Endothelial cell of umbilical vein (primary cell): ENCODE data around the gene ZNF821. TPM values are rescaled to one million over a fixed set of nuclear protein-coding genes. Genes with fewer than 3 reads are reported as not detected.

Experiments
- BruUV-seq: library from RNA; stranded (reverse); fragments of 400-500 nt; replicated peaks from 2 replicates; lab custom pipeline; 2021; lab: Mats Ljungman, UMichigan
- CTCF ChIA-PET: fragments of 300-600, 350-600 bp; sonication (Branson Sonifier 250); formaldehyde crosslinking; loops from one replicate; lab custom pipeline; 2021; ENCODE audit warnings: antibody characterized with exemption, inconsistent platforms; lab: Charles Lee
- POLR2A ChIA-PET: fragments of 300-600, 350-600 bp; sonication (Branson Sonifier 250); formaldehyde crosslinking; loops from one replicate; lab custom pipeline; 2021; ENCODE audit warnings: antibody characterized with exemption, inconsistent platforms; lab: Charles Lee
- DNase-seq: peaks from one replicate; pipeline ENCODE4 v3.0.0-alpha.2; 2011; ENCODE audit warnings: low read depth, low spot score
- FAIRE-seq: peaks from 2 replicates; lab custom pipeline; 2011; peaks lifted over from hg19 to GRCh38; lab: Jason Lieb, UNC
- H2AFZ ChIP-seq: 2 replicates; pipeline ENCODE4 v1.6.0; 2012; ENCODE audit warnings: low read depth, low read length, control low read depth, inconsistent platforms
- H3K27ac ChIP-seq: 2 replicates; pipeline ENCODE4 v1.5.1; 2011; ENCODE audit warnings: low read depth, mild to moderate bottlenecking, control low read depth, low read length, moderate library complexity; ENCODE audit not compliant: insufficient read depth
- H3K27me3 ChIP-seq, 2 experiments: 2 replicates each; pipeline versions ENCODE4 v1.6.0 to v1.6.1; 2011; ENCODE audit warnings: low read length in 2 of 2, mixed read lengths in 1 of 2; ENCODE audit not compliant: control insufficient read depth in 2 of 2, insufficient read depth in 2 of 2
- H3K36me3 ChIP-seq, 2 experiments: 2 replicates in 1 of 2; 3 replicates in 1 of 2; pipeline ENCODE4 v1.5.1; 2011; ENCODE audit warnings: low read length in 2 of 2, mild to moderate bottlenecking in 1 of 2, moderate library complexity in 1 of 2; ENCODE audit not compliant: control insufficient read depth in 2 of 2, insufficient read depth in 2 of 2; ENCODE audit errors: extremely low read depth in 1 of 2
- H3K4me1 ChIP-seq: 3 replicates; pipeline ENCODE4 v1.5.1; 2011; ENCODE audit warnings: mild to moderate bottlenecking, low read length; ENCODE audit not compliant: control insufficient read depth, insufficient read depth; ENCODE audit errors: extremely low read depth
- H3K4me2 ChIP-seq: 2 replicates; pipeline ENCODE4 v1.6.1; 2011; ENCODE audit warnings: low read length, control low read depth, mixed read lengths; ENCODE audit not compliant: insufficient read depth
- H3K4me3 ChIP-seq, 3 experiments: fragments of 200-600 bp in 1 of 3; sonication (generic), shearing (Covaris generic) in 1 of 3; replicated peaks in 1 of 3; 2 replicates each; pipeline ENCODE4 v1.5.1; 2011 to 2016; ENCODE audit warnings: control low read depth in 3 of 3, low read length in 3 of 3, mild to moderate bottlenecking in 2 of 3, inconsistent platforms in 1 of 3, low read depth in 1 of 3, moderate library complexity in 1 of 3; ENCODE audit not compliant: insufficient read depth in 1 of 3
- H3K79me2 ChIP-seq: 2 replicates; pipeline ENCODE4 v1.6.0; 2012; ENCODE audit warnings: low read length, inconsistent platforms; ENCODE audit not compliant: control insufficient read depth, insufficient read depth
- H3K9ac ChIP-seq: replicated peaks from 2 replicates; pipeline ENCODE3; 2011; ENCODE audit warnings: low read length, control low read depth; ENCODE audit not compliant: insufficient read depth; ENCODE audit errors: extremely low read depth
- H3K9me1 ChIP-seq: replicated peaks from 3 replicates; pipeline ENCODE4 v1.6.0; 2011; ENCODE audit warnings: mild to moderate bottlenecking, low read length; ENCODE audit not compliant: control insufficient read depth, insufficient read depth; ENCODE audit errors: extremely low read depth
- H3K9me3 ChIP-seq: replicated peaks from 2 replicates; pipeline ENCODE4 v1.5.1; 2012; ENCODE audit warnings: low read length, inconsistent platforms; ENCODE audit not compliant: control insufficient read depth, insufficient read depth
- H4K20me1 ChIP-seq: replicated peaks from 2 replicates; pipeline ENCODE3; 2011; ENCODE audit warnings: mild to moderate bottlenecking, low read length; ENCODE audit not compliant: control insufficient read depth, insufficient read depth; ENCODE audit errors: extremely low read depth
- CTCF ChIP-seq, 2 donors: IDR thresholded peaks; 1 replicate in 1 of 2; 2 replicates in 1 of 2; pipeline ENCODE4 v1.5.1; 2011; ENCODE audit warnings: low read length in 2 of 2, mild to moderate bottlenecking in 2 of 2, moderate library complexity in 2 of 2, control low read depth in 1 of 2, inconsistent platforms in 1 of 2, low read depth in 1 of 2; ENCODE audit not compliant: insufficient read depth in 1 of 2; ENCODE audit errors: extremely low read depth in 1 of 2
- EZH2 ChIP-seq: IDR thresholded peaks from 2 replicates; pipeline ENCODE4 v1.6.1; 2012; ENCODE audit warnings: borderline replicate concordance, low read depth, mild to moderate bottlenecking, moderate library complexity, low read length, inconsistent platforms; ENCODE audit not compliant: severe bottlenecking
- FOS ChIP-seq: IDR thresholded peaks from 2 replicates; pipeline ENCODE4 v1.6.1; 2011; ENCODE audit warnings: mild to moderate bottlenecking, low read length, moderate library complexity, borderline replicate concordance; ENCODE audit not compliant: insufficient read depth
- GATA2 ChIP-seq: IDR thresholded peaks from 2 replicates; pipeline ENCODE4 v1.7.0; 2011; ENCODE audit warnings: low read depth, mild to moderate bottlenecking, moderate library complexity, mixed read lengths, low read length; ENCODE audit not compliant: insufficient read length, insufficient read depth
- JUN ChIP-seq: IDR thresholded peaks from 2 replicates; pipeline ENCODE4 v1.6.1; 2011; ENCODE audit warnings: borderline replicate concordance, low read depth; ENCODE audit not compliant: insufficient read length, insufficient read depth
- POLR2A ChIP-seq: IDR thresholded peaks from 2 replicates; pipeline ENCODE4 v1.6.1; 2012; ENCODE audit warnings: low read depth, mild to moderate bottlenecking, control low read depth, low read length
- POLR2AphosphoS5 ChIP-seq: IDR thresholded peaks from 2 replicates; pipeline ENCODE4 v1.6.1; 2012; ENCODE audit warnings: low read depth, mild to moderate bottlenecking, control low read depth, low read length, moderate library complexity; ENCODE audit not compliant: insufficient read depth
- dilution Hi-C: fragments of 300-500 bp; cut with MboI; formaldehyde crosslinking; loops from one replicate; pipeline ENCODE4 v1.15.0; 2019; ENCODE audit warnings: low sequenced_read_pairs; ENCODE audit not compliant: extremely low pct_ligation_motif_present
- intact Hi-C: fragments of 100-400 bp; cut with micrococcal nuclease; formaldehyde crosslinking; loops from one replicate; pipeline ENCODE4 v1.10.0; 2022
- polyA plus RNA-seq, 4 experiments: library from polyadenylated mRNA; depleted of rRNA in 3 of 4; stranded (reverse) in 3 of 4; unstranded in 1 of 4; fragments of >200 nt; gene quantifications; 2 replicates each; pipeline versions ENCODE4 v1.2.1 to v1.2.3, GENCODE V29; 2011 to 2012; ENCODE audit warnings: missing spikeins in 1 of 4
- total RNA-seq: library from RNA; stranded (reverse); gene quantifications from 2 replicates; pipeline ENCODE4 v1.2.3, GENCODE V29; 2021

Gene ZNF821
- total and polyA plus RNA-seq, 2 donors (not counting 3 experiments of a cell fraction or from before 2014, with no cell fraction given): 7.3 to 8.1 TPM

GRCh38 chr16:71865173-71865863 is 18.7 kb downstream of the ZNF821 start:
- no peak overlapping the region for H2AFZ ChIP-seq
- H3K27me3 ChIP-seq: no peaks in the 10 kb centered on the region
- FAIRE-seq: no peak
- DNase-seq: no peak
- dilution Hi-C loops (no loop called here), intact Hi-C loops (no loop called here)
- BruUV-seq: no TSS peak
- H4K20me1 ChIP-seq: no peaks in the 10 kb centered on the region
- H3K9ac ChIP-seq: no peak overlapping the region
- H3K4me1 ChIP-seq: no peaks in the 10 kb centered on the region
- no peaks in the 10 kb centered on the region for H3K9me3 ChIP-seq
- H3K36me3 ChIP-seq: peaks cover 4 to 19% of the 10 kb centered on the region in 2 experiments
- no peaks in the 10 kb centered on the region for H3K79me2 ChIP-seq
- TF ChIP-seq CTCF (IDR thresholded peaks at IDR 0.05; ENCODE audit: extremely low read depth in 1 of 2, insufficient read depth in 1 of 2, low read depth in 1 of 2, low read length in 2 of 2) (no peak), EZH2 (no peak), POLR2AphosphoS5 (no peak), FOS (no peak), POLR2A (no peak), GATA2 (no peak), JUN (no peak)
- no peak overlapping the region for H3K4me3 ChIP-seq
- POLR2A ChIA-PET: no interaction called here
- CTCF ChIA-PET: interaction anchor here (1.6 to 1.7 kb wide), 3 partner anchors 17 to 96 kb away, joined by 4 to 12 read pairs (median 12); no protein-coding TSS in a partner anchor
- no peak overlapping the region for H3K27ac ChIP-seq
- no peak overlapping the region for H3K4me2 ChIP-seq
- H3K9me1 ChIP-seq: no peaks in the 10 kb centered on the region
